Natural killer cell (primary cell): ENCODE data around the gene CYGB. TPM values are rescaled to one million over a fixed set of nuclear protein-coding genes. Genes with fewer than 3 reads are reported as not detected.

ENCODE experiments used
- ATAC-seq, 3 donors: fragments of 150-1000 bp in 2 of 3; fragments of 200-7000 bp in 1 of 3; cut with Tn5 transposase; 1 replicate in 1 of 3; 2 replicates in 2 of 3; pipeline ENCODE4 v1.10.0; 2021; ENCODE audit warnings: mild to moderate bottlenecking in 2 of 3, moderate library complexity in 2 of 3
- DNase-seq, 2 donors: peaks; one replicate each; pipeline versions ENCODE4 v3.0.0 to v3.0.0-alpha.2; 2013 to 2021; ENCODE audit warnings: mixed read lengths in 1 of 2
- H3K27ac ChIP-seq: one replicate; pipeline ENCODE4 v1.5.1; 2013; ENCODE audit warnings: mild to moderate bottlenecking, low read length
- H3K27me3 ChIP-seq: one replicate; pipeline ENCODE4 v1.6.1; 2013; ENCODE audit warnings: low read length; ENCODE audit not compliant: control insufficient read depth, insufficient read depth
- H3K36me3 ChIP-seq: one replicate; pipeline ENCODE4 v1.6.1; 2013; ENCODE audit warnings: low read length; ENCODE audit not compliant: control insufficient read depth, insufficient read depth
- H3K4me1 ChIP-seq: one replicate; pipeline ENCODE4 v1.6.1; 2013; ENCODE audit warnings: low read length; ENCODE audit not compliant: control insufficient read depth, insufficient read depth
- H3K4me3 ChIP-seq: one replicate; pipeline ENCODE4 v1.5.1; 2013; ENCODE audit warnings: low read length
- H3K9me3 ChIP-seq: one replicate; pipeline ENCODE4 v1.6.1; 2013; ENCODE audit warnings: low read length; ENCODE audit not compliant: control insufficient read depth, insufficient read depth
- H3K27ac Mint-ChIP-seq, 2 donors: one replicate each; pipeline ENCODE4 v1.8.0; 2022; ENCODE audit warnings: mild to moderate bottlenecking in 2 of 2, mixed read lengths in 2 of 2, moderate library complexity in 1 of 2
- H3K27me3 Mint-ChIP-seq, 2 donors: one replicate each; pipeline ENCODE4 v1.8.0; 2022; ENCODE audit warnings: low read depth in 2 of 2, mixed read lengths in 2 of 2
- H3K36me3 Mint-ChIP-seq: one replicate; pipeline ENCODE4 v1.8.0; 2022; ENCODE audit warnings: mixed read lengths
- H3K4me1 Mint-ChIP-seq, 2 donors: one replicate each; pipeline ENCODE4 v1.8.0; 2022; ENCODE audit warnings: mixed read lengths in 2 of 2
- H3K4me3 Mint-ChIP-seq: one replicate; pipeline ENCODE4 v1.8.0; 2022; ENCODE audit warnings: mild to moderate bottlenecking, moderate library complexity, mixed read lengths
- H3K9me3 Mint-ChIP-seq, 2 donors: one replicate each; pipeline ENCODE4 v1.8.0; 2022; ENCODE audit warnings: mixed read lengths in 2 of 2
- CTCF ChIP-seq: fragments of 200-600 bp; IDR thresholded peaks from one replicate; pipeline ENCODE4 v1.8.0; 2022; ENCODE audit warnings: antibody characterized with exemption
- WGBS: methylation state at CpG from one replicate; pipeline ENCODE4 v1.1.7; 2013; ENCODE audit warnings: missing lambda C conversion rate; ENCODE audit not compliant: insufficient coverage; 5-methylcytosine and 5-hydroxymethylcytosine counted together
- intact Hi-C: fragments of 100-400 bp; cut with micrococcal nuclease; formaldehyde crosslinking; loops from one replicate; pipeline ENCODE4 v1.14.2; 2022
- total RNA-seq, 4 donors: library from RNA; stranded (reverse); fragments of 120-200 nt in 1 of 4; gene quantifications; one replicate each; pipeline versions ENCODE4 v1.2.3 to v1.2.4, GENCODE V29; 2013 to 2022

The CYGB gene
- total RNA-seq, 3 donors from 2014 or later (not counting 1 experiment from before 2014, with no cell fraction given), result 0.12 to 0.33 (median 0.16) TPM

- Histone ChIP-seq H3K27ac (no peak overlapping the region), H3K4me3 (no peak overlapping the region), H3K4me1 (peaks cover 20% of the 10 kb centered on the region), H3K9me3 (no peaks in the 10 kb centered on the region), H3K27me3 (peaks cover 15% of the 10 kb centered on the region), H3K36me3 (no peaks in the 10 kb centered on the region)
- no peak for DNase-seq
- Mint-ChIP-seq H3K27me3 (peaks cover 9 to 18% of the 10 kb centered on the region in 2 donors), H3K9me3 (no peaks in the 10 kb centered on the region), H3K4me3 (no peak overlapping the region), H3K4me1 (peaks cover 0 to 4% of the 10 kb centered on the region in 2 donors), H3K36me3 (no peaks in the 10 kb centered on the region), H3K27ac (no peak overlapping the region)
- WGBS, result 84% methylated on average over 4 of the region's 5 CpGs
- intact Hi-C loops, result no loop called here
- no peak for ATAC-seq
- no peak for TF ChIP-seq CTCF
Observed at GRCh38 chr17:76581515-76581914, 44.0 kb upstream of the CYGB start.

- Mint-ChIP-seq H3K27me3 (peaks cover 9 to 12% of the 10 kb centered on the region in 2 donors), H3K9me3 (no peaks in the 10 kb centered on the region), H3K27ac (no peak overlapping the region), H3K4me3 (no peak overlapping the region), H3K4me1 (no peaks in the 10 kb centered on the region), H3K36me3 (no peaks in the 10 kb centered on the region)
- no peaks in the 10 kb centered on the region for H3K36me3 ChIP-seq
- 90% methylated on average over 1 of the region's 2 CpGs for WGBS
- H3K4me1 ChIP-seq, result peaks cover 3% of the 10 kb centered on the region
- H3K9me3 ChIP-seq, result no peaks in the 10 kb centered on the region
- ATAC-seq (no peak), DNase-seq (no peak)
- H3K27me3 ChIP-seq, result no peaks in the 10 kb centered on the region
- intact Hi-C loops, result no loop called here
- H3K27ac ChIP-seq, result no peak overlapping the region
- no peak overlapping the region for H3K4me3 ChIP-seq
- no peak for TF ChIP-seq CTCF
Observed at GRCh38 chr17:76579281-76579680, 41.8 kb upstream of the CYGB start.

GRCh38 chr17:76578376-76578775 lies 40.9 kb upstream of the CYGB start:
- intact Hi-C loops, result no loop called here
- H3K27me3 Mint-ChIP-seq, result peaks cover 5 to 9% of the 10 kb centered on the region in 2 donors
- H3K27ac Mint-ChIP-seq, result no peak overlapping the region
- H3K4me3 Mint-ChIP-seq, result no peak overlapping the region
- Histone ChIP-seq H3K27me3 (no peaks in the 10 kb centered on the region), H3K36me3 (no peaks in the 10 kb centered on the region), H3K9me3 (no peaks in the 10 kb centered on the region), H3K27ac (no peak overlapping the region), H3K4me1 (peaks cover 3% of the 10 kb centered on the region), H3K4me3 (no peak overlapping the region)
- no peaks in the 10 kb centered on the region for H3K9me3 Mint-ChIP-seq
- H3K36me3 Mint-ChIP-seq, result no peaks in the 10 kb centered on the region
- no peak for TF ChIP-seq CTCF
- WGBS, result 87% methylated on average over 4 of the region's 5 CpGs
- no peaks in the 10 kb centered on the region for H3K4me1 Mint-ChIP-seq
- ATAC-seq (no peak), DNase-seq (no peak)

- intact Hi-C loops, result no loop called here
- Mint-ChIP-seq H3K36me3 (no peaks in the 10 kb centered on the region), H3K27ac (no peak overlapping the region), H3K9me3 (no peaks in the 10 kb centered on the region), H3K27me3 (peaks cover under 1 to 6% of the 10 kb centered on the region in 2 donors), H3K4me3 (no peak overlapping the region), H3K4me1 (no peaks in the 10 kb centered on the region)
- DNase-seq (no peak), ATAC-seq (no peak)
- Histone ChIP-seq H3K9me3 (no peaks in the 10 kb centered on the region), H3K27me3 (no peaks in the 10 kb centered on the region), H3K36me3 (no peaks in the 10 kb centered on the region), H3K4me1 (peaks cover 3% of the 10 kb centered on the region), H3K27ac (no peak overlapping the region), H3K4me3 (no peak overlapping the region)
- no peak for TF ChIP-seq CTCF
- 93% methylated on average over 6 of the region's 7 CpGs for WGBS
Observed at GRCh38 chr17:76577876-76578275, 40.4 kb upstream of the CYGB start.
